ENCODE results near the gene S100A5. TPM values are rescaled to one million over a fixed set of nuclear protein-coding genes. Genes with fewer than 3 reads are reported as not detected.

S100A5 gene
- total RNA-seq, 3 donors from 2014 or later, result not detected

- DNase-seq (ENCODE audit: low spot score in 2 of 2), result no peak
- Histone ChIP-seq H3K4me3 (no peak overlapping the region), H3K9me3 (no peaks in the 10 kb centered on the region), H3K27ac (no peak overlapping the region), H3K36me3 (no peaks in the 10 kb centered on the region), H3K4me1 (peaks cover 8 to 11% of the 10 kb centered on the region in 2 donors), H3K27me3 (no peaks in the 10 kb centered on the region)
- intact Hi-C loops (cut with DNase I; ENCODE audit: low total_unique reads), result no loop called here
- no peak for TF ChIP-seq POLR2A (IDR thresholded peaks at IDR 0.05)
Observed at GRCh38 chr1:153561466-153561985, 20.8 kb upstream of the S100A5 start.

- intact Hi-C loops (cut with DNase I; ENCODE audit: low total_unique reads), result no loop called here
- Histone ChIP-seq H3K27ac (no peak overlapping the region), H3K4me3 (no peak overlapping the region), H3K36me3 (no peaks in the 10 kb centered on the region), H3K4me1 (peaks cover 7% of the 10 kb centered on the region in 2 donors), H3K9me3 (no peaks in the 10 kb centered on the region), H3K27me3 (no peaks in the 10 kb centered on the region)
- TF ChIP-seq CTCF (IDR thresholded peaks at IDR 0.05), result no peak
- DNase-seq (ENCODE audit: low spot score in 2 of 2), result no peak
Observed at GRCh38 chr1:153560771-153561465, 20.2 kb upstream of the S100A5 start.

- intact Hi-C loops (cut with DNase I; ENCODE audit: low total_unique reads), result no loop called here
- Histone ChIP-seq H3K27me3 (no peaks in the 10 kb centered on the region), H3K36me3 (no peaks in the 10 kb centered on the region), H3K27ac (no peak overlapping the region), H3K4me1 (peaks cover under 1% of the 10 kb centered on the region in 2 donors), H3K4me3 (no peak overlapping the region), H3K9me3 (no peaks in the 10 kb centered on the region)
- DNase-seq (ENCODE audit: low spot score in 2 of 2), result no peak
- TF ChIP-seq CTCF (IDR thresholded peaks at IDR 0.05) (no peak), POLR2A (IDR thresholded peaks at IDR 0.05) (no peak), POLR2AphosphoS5 (IDR thresholded peaks at IDR 0.05) (no peak)
Observed at GRCh38 chr1:153560241-153560640, 19.5 kb upstream of the S100A5 start.

- Histone ChIP-seq H3K36me3 (no peaks in the 10 kb centered on the region), H3K4me1 (peaks cover 0 to 15% of the 10 kb centered on the region in 2 donors), H3K27me3 (no peaks in the 10 kb centered on the region), H3K4me3 (no peak overlapping the region), H3K27ac (no peak overlapping the region), H3K9me3 (no peaks in the 10 kb centered on the region)
- TF ChIP-seq CTCF (IDR thresholded peaks at IDR 0.05), result no peak
- TF ChIP-seq POLR2AphosphoS5 (IDR thresholded peaks at IDR 0.05), result no peak
- TF ChIP-seq POLR2A (IDR thresholded peaks at IDR 0.05), result no peak
- DNase-seq (ENCODE audit: low spot score in 2 of 2), result no peak
- intact Hi-C loops (cut with DNase I; ENCODE audit: low total_unique reads), result no loop called here
Observed at GRCh38 chr1:153557877-153558276, 17.1 kb upstream of the S100A5 start.

- Histone ChIP-seq H3K9me3 (no peaks in the 10 kb centered on the region), H3K4me3 (no peak overlapping the region), H3K4me1 (peaks cover 0 to 15% of the 10 kb centered on the region in 2 donors), H3K27ac (no peak overlapping the region), H3K36me3 (no peaks in the 10 kb centered on the region), H3K27me3 (no peaks in the 10 kb centered on the region)
- no peak for TF ChIP-seq POLR2AphosphoS5 (IDR thresholded peaks at IDR 0.05)
- TF ChIP-seq POLR2A (IDR thresholded peaks at IDR 0.05), result no peak
- no peak for TF ChIP-seq CTCF (IDR thresholded peaks at IDR 0.05)
- DNase-seq (ENCODE audit: low spot score in 2 of 2), result no peak
- intact Hi-C loops (cut with DNase I; ENCODE audit: low total_unique reads), result no loop called here
Observed at GRCh38 chr1:153556348-153556747, 15.6 kb upstream of the S100A5 start.

All from breast epithelium (tissue), 4 donors.